GM19467 (cell line): ENCODE results near the gene TMEM234.

Experiments used
- ATAC-seq: cut with Tn5 transposase; IDR thresholded peaks from one replicate; pipeline ENCODE4 v1.9.1; 2021; ENCODE audit warnings: mild to moderate bottlenecking, moderate library complexity; ENCODE audit not compliant: unreplicated experiment

TMEM234 gene

DNA sequence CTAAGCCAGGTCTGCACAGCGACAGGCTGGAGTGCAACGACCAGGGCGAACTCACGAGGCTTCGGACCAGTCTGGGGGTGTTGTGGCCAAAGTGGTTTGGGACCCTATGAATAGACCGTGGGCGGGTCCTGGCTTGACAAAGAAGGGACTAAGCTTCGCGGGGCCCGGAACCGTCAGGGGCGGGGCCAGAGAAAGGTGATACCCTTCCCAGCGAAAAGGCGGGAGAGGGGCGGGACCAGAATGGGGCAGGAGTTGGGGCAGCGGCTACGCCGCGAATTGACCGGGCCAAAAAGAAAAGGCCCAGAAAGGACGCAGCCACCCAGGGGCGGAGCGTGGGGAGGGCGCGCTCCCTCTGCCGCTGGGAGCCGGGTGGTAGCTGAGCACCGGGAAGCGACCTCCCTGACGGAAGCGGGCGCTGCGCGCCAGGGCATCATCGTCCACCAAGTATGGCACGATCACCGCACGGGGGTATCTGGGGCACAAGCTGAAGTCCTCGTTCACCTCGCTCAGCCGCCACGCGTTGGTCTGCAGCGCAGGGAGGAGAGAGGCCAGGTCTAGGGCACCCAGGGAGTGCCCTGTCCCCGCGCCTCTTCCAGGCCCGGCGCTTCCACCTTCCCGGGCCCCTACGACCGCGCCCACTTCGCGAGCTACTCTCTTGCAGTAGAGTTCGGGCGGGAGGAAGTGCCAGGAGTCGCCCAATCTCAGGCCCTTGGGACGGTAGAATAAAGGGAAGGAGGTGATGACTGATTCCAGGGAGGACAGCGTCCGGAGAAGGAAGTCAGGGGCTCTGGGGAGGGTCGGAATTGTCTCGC lies 18.2 kb upstream of the TMEM234 start:
- no peak for ATAC-seq

DNA sequence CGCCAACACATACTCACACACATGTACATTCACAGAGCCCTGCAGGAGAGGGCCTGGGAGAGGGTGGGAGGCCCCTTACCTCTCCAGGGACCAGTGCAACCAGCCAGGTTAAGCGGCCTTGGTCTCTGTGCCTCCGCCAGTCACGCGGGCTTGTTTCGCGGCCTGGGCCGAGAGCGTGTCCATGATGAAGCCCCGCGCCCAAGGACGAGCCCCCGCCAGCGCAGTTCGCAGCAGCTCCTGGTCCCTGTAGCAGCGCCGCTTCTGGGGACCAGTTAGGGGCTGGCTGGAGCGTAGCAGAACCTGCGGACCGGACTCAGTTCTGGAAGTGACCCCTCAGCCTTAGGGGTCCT lies 17.6 kb upstream of the TMEM234 start:
- ATAC-seq: no peak

DNA sequence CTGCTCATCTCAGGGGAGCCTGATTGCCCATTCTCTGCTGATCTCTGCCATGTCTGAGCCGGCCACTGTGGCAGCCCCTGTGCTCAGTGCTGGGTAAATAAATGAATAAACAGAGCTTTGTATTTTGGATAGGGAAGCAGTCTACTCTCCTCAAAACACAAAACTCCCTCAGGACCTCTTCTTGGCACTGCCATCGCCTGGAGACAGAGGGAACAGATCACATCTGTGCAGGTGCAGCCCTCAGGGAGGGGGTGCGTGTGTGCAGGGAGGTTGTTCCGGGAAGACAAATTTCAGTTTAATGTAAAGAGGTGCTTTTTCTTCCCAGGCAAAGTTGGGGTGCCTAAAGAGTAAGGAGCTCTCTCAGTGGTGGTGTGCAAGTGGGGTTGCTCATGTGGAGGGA lies 17.2 kb upstream of the TMEM234 start:
- ATAC-seq: no peak

DNA sequence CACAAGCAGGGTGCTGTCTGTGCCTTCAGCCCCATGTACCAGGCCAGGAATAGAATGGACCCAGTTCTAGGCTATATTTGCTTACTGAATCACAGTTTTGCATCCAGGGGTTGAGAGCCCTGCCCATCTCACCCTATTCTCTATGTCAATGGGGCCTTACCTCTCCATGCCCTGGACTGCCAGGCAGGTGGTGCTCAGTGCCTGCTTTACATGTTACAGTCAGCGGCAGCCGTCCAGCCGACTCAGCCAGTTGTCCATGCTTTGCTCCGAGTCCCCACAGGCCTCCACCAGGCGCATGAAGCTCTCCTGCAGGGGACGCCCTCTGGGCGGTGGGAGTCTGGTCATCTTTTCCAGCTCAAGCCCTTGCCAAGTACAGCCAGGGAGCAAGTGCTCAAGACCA lies 12.6 kb upstream of the TMEM234 start:
- no peak for ATAC-seq

DNA sequence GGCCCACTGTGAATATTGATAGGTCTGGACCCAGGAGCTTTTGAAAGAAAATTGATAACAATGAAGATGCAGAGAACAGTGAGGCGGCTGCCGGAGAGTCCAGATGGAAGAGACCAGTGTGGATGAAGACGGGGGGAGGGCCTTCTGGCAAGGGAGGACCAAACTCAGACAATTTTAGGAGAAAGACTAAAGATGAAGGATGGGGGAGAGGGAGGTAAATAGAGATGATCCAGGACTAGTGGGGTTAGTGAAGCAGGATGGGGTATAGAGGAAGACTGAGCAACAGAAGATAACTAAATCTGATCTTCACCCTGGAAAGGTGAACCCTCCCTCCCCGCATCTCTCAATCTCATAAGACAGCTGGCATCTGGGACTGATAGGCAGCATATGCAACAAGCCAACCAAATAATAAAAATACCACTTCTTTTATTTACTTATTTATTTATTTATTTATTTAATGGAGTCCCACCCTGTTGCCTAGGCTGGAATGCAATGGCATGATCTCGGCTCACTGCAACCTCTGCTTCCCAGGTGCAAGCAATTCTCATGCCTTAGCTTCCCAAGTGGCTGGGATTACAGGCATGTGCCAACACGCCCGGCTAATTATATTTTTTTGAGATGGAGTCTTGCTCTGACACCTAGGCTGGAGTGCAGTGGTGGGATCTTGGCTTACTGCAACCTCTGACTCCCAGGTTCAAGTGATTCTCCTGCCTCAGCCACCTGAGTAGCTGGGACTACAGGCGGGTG lies 10.6 kb upstream of the TMEM234 start:
- no peak for ATAC-seq

DNA sequence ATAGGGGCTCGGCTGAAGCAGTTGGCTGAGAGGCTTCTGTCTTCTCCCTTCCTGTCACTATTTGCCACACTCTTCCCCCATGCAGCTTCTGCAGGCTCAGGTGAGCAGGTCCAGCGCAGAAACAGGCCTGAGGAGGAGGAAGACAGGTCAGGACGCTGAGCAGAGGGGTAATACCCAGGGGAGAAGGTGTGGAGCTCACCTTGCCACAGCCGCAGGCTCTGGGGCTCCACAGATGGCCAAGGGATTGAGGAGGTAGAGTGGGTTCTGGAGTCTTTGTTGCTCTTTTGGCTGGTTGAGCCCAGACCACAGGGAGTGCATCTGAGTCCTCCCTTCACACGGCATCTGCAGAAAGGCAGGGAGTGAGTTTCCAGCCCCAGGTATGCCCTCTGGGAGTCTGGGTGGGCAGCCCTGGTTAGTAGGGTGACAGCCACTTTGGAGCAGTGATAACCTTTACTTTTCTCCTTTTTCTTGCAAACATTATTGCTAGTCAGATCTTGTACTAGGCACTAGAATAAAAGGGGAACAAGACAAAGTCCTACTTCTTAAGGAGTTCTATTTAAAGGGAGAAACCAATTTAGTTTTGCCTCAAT lies 9.8 kb upstream of the TMEM234 start:
- ATAC-seq: no peak

DNA sequence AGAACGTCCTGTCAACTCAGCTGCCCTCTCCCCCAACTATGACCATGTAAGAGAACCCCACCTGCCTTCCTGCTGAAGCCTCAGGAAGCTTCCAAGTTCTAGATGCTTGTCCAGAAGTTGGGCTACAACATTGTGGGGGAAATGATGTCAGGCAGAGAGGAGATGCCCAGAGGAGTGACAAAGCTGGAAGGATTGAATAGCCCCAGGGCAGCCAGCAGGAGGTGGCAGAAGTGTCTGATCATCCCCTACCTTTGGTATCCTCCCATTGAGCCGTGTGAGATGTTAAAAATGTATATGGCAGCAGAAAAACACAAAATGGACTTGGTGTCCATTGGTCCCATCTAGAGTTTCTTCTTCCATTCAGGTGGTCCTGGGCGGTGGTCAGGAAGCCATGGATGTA lies 6.6 kb upstream of the TMEM234 start:
- ATAC-seq: no peak

DNA sequence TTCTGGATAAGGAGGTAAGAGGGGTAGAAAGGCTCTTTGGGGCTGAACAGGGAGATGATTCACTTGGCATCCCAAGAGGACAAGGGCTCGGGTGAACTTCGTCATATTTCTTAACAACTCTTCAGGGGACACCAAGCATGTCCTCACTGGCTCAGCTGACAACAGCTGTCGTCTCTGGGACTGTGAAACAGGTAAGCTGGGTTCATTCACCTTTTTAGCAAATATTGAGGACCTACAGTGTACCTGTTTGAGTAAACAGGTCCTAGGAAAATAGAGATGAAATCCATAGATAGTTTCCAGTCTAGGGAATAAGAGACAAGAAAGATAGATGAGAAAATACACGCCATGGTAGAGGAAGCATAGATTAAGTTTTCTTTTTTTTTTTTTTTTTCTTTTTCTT lies 2.1 kb upstream of the TMEM234 start:
- no peak for ATAC-seq

DNA sequence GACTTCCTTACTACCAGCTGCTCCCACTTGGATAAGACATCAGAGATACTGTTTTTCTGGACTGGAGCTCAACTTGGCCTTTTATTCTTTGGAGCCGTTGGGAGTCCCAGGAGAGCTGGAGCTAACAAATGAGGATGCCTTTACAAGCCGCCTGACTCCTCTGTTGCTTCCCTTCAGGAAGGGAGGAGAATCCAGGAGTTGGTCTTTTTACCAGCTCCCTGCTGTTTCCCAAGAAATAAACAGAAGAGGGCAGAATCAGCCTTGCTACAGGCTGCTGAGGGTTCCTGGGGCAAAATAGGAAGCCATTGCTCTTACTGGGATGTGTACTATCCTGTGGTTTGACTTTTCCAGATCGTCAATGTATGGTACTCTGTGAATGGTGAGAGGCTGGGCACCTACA lies 1.5 kb upstream of the TMEM234 start:
- no peak for ATAC-seq

DNA sequence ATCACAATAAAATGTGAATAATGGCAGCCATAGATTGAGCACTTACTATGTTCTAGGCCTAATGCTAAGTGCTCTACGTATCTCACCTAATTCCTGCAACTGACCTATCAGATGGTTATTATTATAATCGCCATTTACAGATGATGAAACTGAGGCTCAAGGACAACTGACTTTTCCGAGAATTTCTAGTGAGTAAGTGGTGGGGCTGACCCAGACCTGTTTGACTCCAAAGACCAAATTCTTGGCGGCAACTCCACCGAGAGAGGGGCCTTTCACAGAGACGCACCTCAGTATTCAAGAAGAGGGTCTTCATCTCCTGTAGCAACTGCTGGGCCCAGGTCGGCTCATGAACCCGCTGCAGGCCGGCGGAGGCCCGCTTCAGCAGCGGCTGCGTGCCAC lies 573 bp downstream of the TMEM234 start:
- no peak for ATAC-seq

DNA sequence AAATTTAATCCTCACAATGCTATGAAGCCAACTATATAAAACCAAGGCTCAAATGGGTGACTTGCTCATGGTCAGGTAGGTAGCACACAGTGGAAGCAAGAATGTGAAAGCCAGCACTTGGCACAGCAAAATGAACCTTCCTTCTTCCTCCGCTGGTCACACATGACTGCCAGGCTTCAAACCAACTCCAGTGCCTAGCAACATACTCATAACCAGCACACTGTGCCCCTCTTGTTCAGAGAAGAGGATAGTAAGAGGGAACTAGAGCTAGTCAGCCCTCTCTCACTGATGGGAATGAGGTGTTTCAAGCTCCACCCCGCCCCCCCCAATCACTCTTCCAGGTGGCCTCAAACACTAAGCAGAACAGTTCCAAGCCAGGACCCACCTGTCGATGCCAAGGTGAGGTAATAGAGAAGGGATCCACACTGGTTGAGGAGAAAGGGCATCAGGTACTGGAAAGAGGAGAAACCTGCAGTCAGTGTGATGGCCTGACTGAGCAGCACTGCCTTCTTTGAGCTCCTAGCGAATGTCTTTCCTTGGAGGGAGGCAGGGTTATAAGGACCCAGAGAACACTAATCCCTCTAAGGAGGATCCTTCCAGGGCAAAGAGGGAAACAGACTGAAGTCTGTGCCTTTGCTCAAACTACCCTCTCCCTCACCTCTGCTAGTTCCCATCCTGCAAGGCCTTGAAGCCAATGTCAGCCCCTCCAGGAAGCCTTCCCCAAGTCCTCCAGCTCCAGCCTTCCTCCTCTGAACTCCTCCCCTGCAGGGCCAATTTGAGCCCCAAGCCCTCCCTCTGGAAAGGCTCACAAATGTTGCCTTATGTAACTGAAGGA lies 1.2 kb downstream of the TMEM234 start:
- no peak for ATAC-seq

DNA sequence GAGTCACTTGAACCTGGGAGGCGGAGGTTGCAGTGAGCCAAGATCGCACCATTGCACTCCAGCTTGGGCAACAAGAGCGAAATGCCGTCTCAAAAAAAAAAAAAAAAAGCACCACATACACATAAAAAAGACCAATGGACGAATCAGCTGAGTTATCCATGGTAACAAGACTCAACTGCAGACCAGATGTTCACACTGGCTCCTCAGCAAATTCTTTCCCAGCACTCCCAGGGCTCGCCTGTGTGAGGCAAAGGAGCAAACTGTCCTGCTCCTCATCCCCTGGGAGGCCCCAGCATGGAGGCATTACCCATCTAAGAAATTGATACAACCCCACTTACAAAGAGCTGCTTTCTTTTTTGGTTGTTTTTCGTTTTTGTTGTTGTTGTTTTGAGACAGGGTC lies 3.1 kb downstream of the TMEM234 start:
- no peak for ATAC-seq

DNA sequence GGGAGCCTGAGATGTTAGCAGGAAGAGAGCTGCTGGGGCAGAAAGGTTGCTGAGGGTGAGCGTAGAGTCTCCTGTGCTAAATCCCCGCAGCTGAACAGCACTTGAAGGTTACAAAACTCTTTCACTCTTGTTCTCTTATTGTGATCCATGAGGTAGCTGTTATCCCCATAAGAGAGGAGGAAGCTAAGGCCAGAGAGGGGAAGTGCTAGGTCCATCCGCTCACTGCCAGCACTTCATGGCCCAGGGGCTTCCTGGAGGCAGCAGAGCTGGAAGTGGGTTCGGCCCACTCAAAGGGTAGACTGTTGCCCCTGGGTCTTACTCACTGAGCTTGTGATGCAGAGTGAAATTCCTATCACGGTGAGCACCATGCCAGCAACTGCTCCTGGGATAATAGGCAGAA lies 5.6 kb downstream of the TMEM234 start:
- ATAC-seq: no peak

DNA sequence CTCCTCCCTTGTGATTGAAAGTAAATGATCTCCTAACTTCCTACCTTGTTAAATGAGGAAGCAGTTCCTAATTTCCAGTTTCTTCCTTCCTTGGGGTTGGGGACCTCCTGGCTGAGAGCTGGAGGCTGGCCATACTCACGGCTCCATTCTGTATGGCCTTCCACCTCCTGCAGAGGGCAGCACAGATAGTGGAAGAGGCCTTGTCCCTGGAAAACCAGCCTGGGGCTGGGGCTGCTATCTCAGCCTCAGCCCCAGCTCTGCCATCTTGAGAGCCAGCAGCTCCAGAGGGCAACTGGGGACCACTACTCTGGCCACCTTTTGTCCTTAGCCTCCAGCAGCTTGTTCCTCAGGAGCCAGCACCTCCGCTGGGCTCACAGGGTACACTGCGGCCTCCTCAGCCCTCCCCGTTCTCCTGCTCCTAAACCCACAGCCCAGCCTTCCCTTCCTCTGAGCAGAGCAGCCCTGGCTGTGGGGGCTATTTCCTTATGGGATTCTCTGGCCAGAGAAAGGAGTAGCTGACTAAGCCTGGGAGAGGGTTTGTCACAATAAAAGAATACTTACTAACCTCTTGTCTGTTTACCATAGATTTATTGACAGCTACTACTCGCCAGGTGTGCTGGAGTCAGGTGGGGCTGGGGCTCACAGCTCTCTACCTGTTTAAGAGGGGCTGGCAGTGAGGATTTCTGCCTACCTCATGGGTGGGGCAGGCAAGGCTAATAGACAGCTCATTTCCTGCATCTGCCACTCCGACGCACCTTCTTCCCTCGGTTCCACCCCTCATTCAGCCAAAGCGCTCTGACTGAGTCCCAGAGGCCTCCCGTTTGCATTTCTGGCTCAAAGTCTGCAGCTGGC lies 6.3 kb downstream of the TMEM234 start:
- ATAC-seq: no peak

DNA sequence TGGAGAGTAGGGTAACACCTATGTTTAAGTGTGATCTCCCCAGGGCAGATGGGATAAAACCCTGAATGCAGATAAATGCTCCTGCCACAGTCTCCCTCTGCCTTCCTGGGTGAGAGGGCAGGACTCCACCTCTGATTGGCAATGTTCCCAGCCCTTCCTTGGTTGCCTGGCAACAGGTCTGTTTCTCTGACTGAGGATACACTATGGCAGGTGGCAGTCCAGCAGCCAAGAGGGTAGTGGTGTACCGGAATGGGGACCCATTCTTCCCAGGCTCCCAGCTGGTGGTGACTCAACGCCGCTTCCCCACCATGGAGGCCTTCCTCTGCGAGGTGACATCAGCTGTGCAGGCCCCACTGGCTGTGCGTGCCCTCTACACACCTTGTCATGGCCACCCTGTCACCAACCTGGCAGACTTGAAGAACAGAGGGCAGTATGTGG lies 13.2 kb downstream of the TMEM234 start, which contains the start of gene DCDC2B:
DCDC2B (plus strand) TSS at position 199 of the 438 bp plus-strand sequence; CDS start at position 204, 5 bp downstream.
- no peak for ATAC-seq

DNA sequence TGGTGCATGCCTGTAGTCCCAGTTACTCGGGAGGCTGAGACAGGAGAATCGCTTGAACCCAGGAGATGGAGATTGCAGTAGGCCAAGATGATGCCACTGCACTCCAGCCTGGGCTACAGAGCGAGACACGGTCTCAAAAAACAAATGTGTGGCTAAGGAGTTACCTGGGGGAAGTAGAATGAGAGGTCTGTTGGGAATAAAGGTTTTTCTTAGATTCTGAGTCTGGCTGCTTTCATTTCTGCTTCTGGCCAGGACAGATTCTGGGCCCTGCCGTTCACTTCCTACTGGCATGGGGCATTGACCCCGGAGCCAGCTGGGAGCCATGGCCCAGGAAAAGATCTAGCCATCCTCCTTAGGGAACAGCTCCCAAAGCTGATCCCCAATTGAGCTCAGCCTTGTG lies 13.7 kb downstream of the TMEM234 start:
- no peak for ATAC-seq

DNA sequence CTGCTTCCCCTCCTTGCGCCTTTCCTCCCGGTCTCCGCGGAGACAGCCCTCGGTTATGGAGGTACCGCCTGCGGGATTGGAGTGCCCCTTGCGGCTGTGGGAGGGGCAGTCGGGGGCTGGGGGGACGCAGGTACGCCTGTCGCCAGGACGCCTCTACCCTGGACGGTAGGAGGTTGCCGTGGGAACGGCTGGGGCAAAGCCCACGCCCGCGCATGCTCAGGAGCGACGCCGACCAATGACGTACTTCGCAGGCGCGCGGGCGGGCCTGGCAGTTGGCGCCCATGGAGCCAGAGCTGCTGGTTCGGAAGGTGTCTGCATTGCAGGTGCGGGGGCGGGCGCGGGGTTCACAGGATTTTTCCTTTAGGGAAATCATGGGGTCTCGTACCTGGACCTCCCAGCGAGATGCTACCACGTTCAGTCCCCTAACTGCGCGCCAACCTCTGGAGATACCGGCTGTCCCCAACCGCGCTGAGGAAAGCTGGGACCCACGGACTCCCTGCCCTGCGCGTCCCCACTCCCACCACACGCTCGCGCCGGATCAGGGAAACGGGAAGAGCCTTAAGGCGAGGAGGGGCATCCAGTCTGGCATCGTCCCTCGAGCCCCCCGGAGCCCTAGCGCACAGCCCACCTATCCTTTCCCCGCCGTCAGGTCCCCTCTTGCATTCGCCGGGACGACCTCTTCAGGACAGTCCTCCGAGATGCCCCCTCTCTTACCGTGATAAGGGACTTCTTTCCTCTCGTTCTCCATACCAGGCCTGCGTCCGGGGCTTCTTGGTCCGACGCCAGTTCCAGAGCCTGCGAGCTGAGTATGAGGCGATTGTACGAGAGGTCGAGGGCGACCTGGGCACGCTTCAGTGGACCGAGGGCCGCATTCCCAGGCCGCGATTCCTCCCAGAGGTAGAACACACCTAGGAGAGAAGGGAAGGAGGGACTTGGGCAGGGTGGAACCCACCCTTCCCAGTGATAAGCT lies 16.5 kb downstream of the TMEM234 start, which contains the start of gene IQCC:
IQCC (plus strand) TSS at position 271 of the 970 bp plus-strand sequence; CDS start at position 282, 11 bp downstream.
- ATAC-seq: no peak

DNA sequence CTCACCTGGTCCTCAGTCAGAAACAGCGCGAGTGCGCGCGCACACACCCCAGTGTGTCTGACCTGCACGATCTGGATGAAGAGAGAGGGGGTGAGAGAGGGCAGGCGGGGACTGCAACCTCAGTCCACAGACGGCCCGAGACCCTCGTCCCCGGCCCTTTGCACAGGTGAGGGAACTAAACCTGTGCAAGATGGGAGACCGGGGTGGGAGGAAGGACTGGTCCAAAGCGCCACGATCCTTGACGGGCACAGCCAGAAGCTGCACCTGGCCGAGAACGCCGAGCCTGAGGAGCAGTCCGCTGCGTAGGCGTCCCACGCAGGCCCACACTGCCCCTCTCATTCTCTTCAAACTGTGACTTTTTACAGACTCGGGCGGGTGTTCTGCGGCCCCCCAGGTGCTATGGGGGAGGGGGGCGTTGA lies 17.2 kb downstream of the TMEM234 start:
- no peak for ATAC-seq
